Heart left ventricle (tissue), 13 donors: ENCODE results near the gene CAV2.

ENCODE experiments used
- CTCF ChIP-seq, 12 donors: fragments of 200-600 bp; sonication (generic) in 4 of 12; IDR thresholded peaks; one replicate each; pipeline versions ENCODE4 v1.5.0 to v1.8.0; 2018 to 2022; ENCODE audit warnings: antibody characterized with exemption in 12 of 12, mild to moderate bottlenecking in 5 of 12
- POLR2A ChIP-seq, 2 donors: fragments of 450-650 bp; IDR thresholded peaks; one replicate each; pipeline ENCODE4 v1.6.1; 2017; ENCODE audit warnings: antibody characterized with exemption in 2 of 2, mild to moderate bottlenecking in 2 of 2, moderate library complexity in 2 of 2
- donor health status: ischemic (EF 13 %, LVEDD 7.1; RV severe dilation, severe dysfunction).
- donor health status: DM: no; HTN: yes; CAD: no.
- donor health status: DM: no; HTN: no; CAD: no.
- donor health status: ischemic (EF 25% LVEDD 6.9; RV normal size, moderate dysfunction).
- donor health status: ischemic (EF 25% LVEDD 5.7; RV mildly dilated, moderate dysfunction).
- donor health status: ischemic (EF 35%, LVEDD 5.7; RV mildly dilated, moderate dysfunction).
- donor health status: nonischemic (EF 11% LVEDD 7.7; RV severe dilation, severe dysfunction).
- donor health status: DM: yes; HTN: yes; CAD: no.
- donor health status: PGD.
- donor health status: ischemic (EF 29% LVEDD 5.4; RV normal size, mild dysfunction).
- donor health status: nonischemic (EF 23%, LVEDD 6.1; RV moderate dilation, normal function).

GRCh38 chr7:116535416-116535815 lies 35.9 kb downstream of the CAV2 start:
- TF ChIP-seq POLR2A (IDR thresholded peaks at IDR 0.05) (no peak), CTCF (IDR thresholded peaks at IDR 0.05) (no peak)
